H1 (cell line): ENCODE measurements around the gene DOCK11. TPM values are rescaled to one million over a fixed set of nuclear protein-coding genes. Genes with fewer than 3 reads are reported as not detected.

ENCODE experiments used
- CTCF ChIA-PET: fragments of 300-600 bp; sonication (Branson Sonifier 250); formaldehyde crosslinking; loops from one replicate; lab custom pipeline; 2021; ENCODE audit not compliant: partially characterized antibody; lab: Charles Lee
- POLR2A ChIA-PET: fragments of 300-600 bp; sonication (Branson Sonifier 250); formaldehyde crosslinking; loops from one replicate; lab custom pipeline; 2021; ENCODE audit warnings: inconsistent platforms; ENCODE audit not compliant: partially characterized antibody; lab: Charles Lee
- DNase-seq, 2 experiments: peaks; one replicate each; pipeline versions ENCODE4 v3.0.0 to v3.0.0-alpha.2; 2010 to 2022; ENCODE audit warnings: low spot score in 2 of 2, low read depth in 1 of 2, mixed read lengths in 1 of 2
- FAIRE-seq: peaks from 2 replicates; lab custom pipeline; 2011; peaks lifted over from hg19 to GRCh38; lab: Jason Lieb, UNC
- H2AFZ ChIP-seq: 2 replicates; pipeline ENCODE4 v1.8.1; 2012; ENCODE audit warnings: low read length, inconsistent platforms
- H2AK5ac ChIP-seq: 2 replicates; pipeline ENCODE4 v1.6.1; 2013; ENCODE audit warnings: low read depth, low read length
- H2BK120ac ChIP-seq: replicated peaks from 2 replicates; pipeline ENCODE3; 2013; ENCODE audit warnings: low read depth, low read length, inconsistent platforms
- H2BK12ac ChIP-seq: 2 replicates; pipeline ENCODE4 v1.6.1; 2013; ENCODE audit warnings: low read depth, low read length
- H2BK15ac ChIP-seq: 2 replicates; pipeline ENCODE4 v1.6.1; 2013; ENCODE audit warnings: low read length
- H2BK20ac ChIP-seq: 2 replicates; pipeline ENCODE4 v1.6.1; 2013; ENCODE audit warnings: low read length
- H2BK5ac ChIP-seq: 2 replicates; pipeline ENCODE4 v1.6.1; 2013; ENCODE audit warnings: low read depth, low read length
- H3K14ac ChIP-seq: 2 replicates; pipeline ENCODE4 v1.6.1; 2013; ENCODE audit warnings: inconsistent platforms; ENCODE audit not compliant: insufficient read length
- H3K18ac ChIP-seq: 2 replicates; pipeline ENCODE4 v1.6.1; 2013; ENCODE audit warnings: low read length; ENCODE audit errors: extremely low read depth
- H3K23ac ChIP-seq: 2 replicates; pipeline ENCODE4 v1.6.1; 2013; ENCODE audit warnings: inconsistent platforms; ENCODE audit not compliant: insufficient read length
- H3K23me2 ChIP-seq: 2 replicates; pipeline ENCODE4 v1.6.1; 2013; ENCODE audit warnings: low read depth, low read length
- H3K27ac ChIP-seq: 2 replicates; pipeline ENCODE4 v1.6.1; 2011; ENCODE audit warnings: low read depth, low read length, inconsistent platforms
- H3K27me3 ChIP-seq, 4 experiments: replicated peaks in 1 of 4; 1 replicate in 1 of 4; 2 replicates in 3 of 4; pipeline versions ENCODE4 v1.6.1 to v1.8.1; 2011 to 2013; ENCODE audit warnings: low read length in 3 of 4, mild to moderate bottlenecking in 3 of 4, inconsistent platforms in 2 of 4, mixed read lengths in 2 of 4, moderate library complexity in 1 of 4; ENCODE audit not compliant: control insufficient read depth in 3 of 4, insufficient read depth in 3 of 4; ENCODE audit errors: extremely low read depth in 1 of 4
- H3K36me3 ChIP-seq, 4 experiments: 2 replicates each; pipeline versions ENCODE4 v1.6.1 to v1.8.1; 2011 to 2013; ENCODE audit warnings: mild to moderate bottlenecking in 4 of 4, low read length in 3 of 4, moderate library complexity in 2 of 4, control low read depth in 1 of 4, inconsistent platforms in 1 of 4; ENCODE audit not compliant: insufficient read depth in 4 of 4, control insufficient read depth in 2 of 4
- H3K4ac ChIP-seq: replicated peaks from 2 replicates; pipeline ENCODE3; 2013; ENCODE audit warnings: low read length, low read depth, mixed read lengths, inconsistent platforms; ENCODE audit not compliant: insufficient read length
- H3K4me1 ChIP-seq, 4 experiments: replicated peaks in 1 of 4; 1 replicate in 1 of 4; 2 replicates in 3 of 4; pipeline versions ENCODE4 v1.6.1 to v1.8.1; 2011 to 2013; ENCODE audit warnings: low read length in 3 of 4, inconsistent platforms in 2 of 4, mixed read lengths in 1 of 4; ENCODE audit not compliant: insufficient read depth in 4 of 4, control insufficient read depth in 3 of 4
- H3K4me2 ChIP-seq, 2 experiments: 2 replicates each; pipeline versions ENCODE4 v1.6.1 to v1.8.1; 2011 to 2013; ENCODE audit warnings: low read depth in 2 of 2, low read length in 2 of 2, control low read depth in 1 of 2, inconsistent platforms in 1 of 2, mild to moderate bottlenecking in 1 of 2; ENCODE audit not compliant: insufficient read depth in 1 of 2
- H3K4me3 ChIP-seq, 4 experiments: fragments of 200-600, 300-600 bp in 1 of 4; sonication (generic), shearing (Covaris generic), sonication (Bioruptor Twin) in 1 of 4; 2 replicates each; pipeline versions ENCODE4 v1.5.1 to v1.8.1; 2011 to 2016; ENCODE audit warnings: low read length in 4 of 4, low read depth in 3 of 4, control low read depth in 2 of 4, inconsistent platforms in 2 of 4, mild to moderate bottlenecking in 2 of 4, mixed read lengths in 1 of 4, moderate library complexity in 1 of 4; ENCODE audit not compliant: insufficient read depth in 2 of 4; ENCODE audit errors: extremely low read depth in 1 of 4
- H3K56ac ChIP-seq: replicated peaks from 2 replicates; pipeline ENCODE3; 2013; ENCODE audit warnings: low read depth, mild to moderate bottlenecking, mixed read lengths, low read length, inconsistent platforms; ENCODE audit not compliant: insufficient read length
- H3K79me1 ChIP-seq: 2 replicates; pipeline ENCODE4 v1.6.1; 2013; ENCODE audit warnings: low read depth, low read length, control low read depth
- H3K79me2 ChIP-seq, 2 experiments: 2 replicates each; pipeline versions ENCODE4 v1.6.1 to v1.8.1; 2012 to 2013; ENCODE audit warnings: low read length in 2 of 2, mild to moderate bottlenecking in 2 of 2, inconsistent platforms in 1 of 2; ENCODE audit not compliant: insufficient read depth in 2 of 2, control insufficient read depth in 1 of 2
- H3K9ac ChIP-seq, 4 experiments: replicated peaks in 1 of 4; 1 replicate in 1 of 4; 2 replicates in 3 of 4; pipeline versions ENCODE4 v1.6.1 to v1.8.1; 2011 to 2013; ENCODE audit warnings: low read depth in 3 of 4, low read length in 3 of 4, control low read depth in 2 of 4, mild to moderate bottlenecking in 2 of 4, moderate library complexity in 2 of 4, inconsistent platforms in 1 of 4; ENCODE audit errors: extremely low read depth in 1 of 4
- H3K9me3 ChIP-seq, 2 experiments: 2 replicates each; pipeline versions ENCODE4 v1.6.1 to v1.8.1; 2012 to 2013; ENCODE audit warnings: mild to moderate bottlenecking in 2 of 2, moderate library complexity in 2 of 2, control low read depth in 1 of 2, inconsistent platforms in 1 of 2, low read depth in 1 of 2, low read length in 1 of 2, mixed read lengths in 1 of 2; ENCODE audit not compliant: insufficient read depth in 2 of 2
- H4K20me1 ChIP-seq, 2 experiments: replicated peaks in 1 of 2; 2 replicates each; pipeline versions ENCODE3 to v1.8.1; 2011 to 2013; ENCODE audit warnings: inconsistent platforms in 2 of 2, low read length in 2 of 2, mild to moderate bottlenecking in 1 of 2; ENCODE audit not compliant: insufficient read depth in 2 of 2, control insufficient read depth in 1 of 2
- H4K5ac ChIP-seq: 2 replicates; pipeline ENCODE4 v1.6.1; 2013; ENCODE audit warnings: low read length, low read depth, mixed read lengths, inconsistent platforms; ENCODE audit not compliant: insufficient read length
- H4K8ac ChIP-seq: 2 replicates; pipeline ENCODE4 v1.8.0; 2013; ENCODE audit warnings: mild to moderate bottlenecking, moderate library complexity, low read length, inconsistent platforms; ENCODE audit not compliant: insufficient read depth; ENCODE audit errors: extremely low read depth
- H4K91ac ChIP-seq: replicated peaks from 2 replicates; pipeline ENCODE3; 2013; ENCODE audit warnings: low read length, mixed read lengths, inconsistent platforms; ENCODE audit not compliant: insufficient read length
- ATF2 ChIP-seq: IDR thresholded peaks from 2 replicates; pipeline ENCODE4 v1.6.1; 2012; ENCODE audit warnings: low read length, inconsistent platforms
- BACH1 ChIP-seq: IDR thresholded peaks from 2 replicates; pipeline ENCODE4 v1.6.1; 2012; ENCODE audit warnings: low read length, improper control_type of control experiment
- BRCA1 ChIP-seq: IDR thresholded peaks from 2 replicates; pipeline ENCODE4 v1.6.1; 2012; ENCODE audit warnings: low read depth, low read length, improper control_type of control experiment
- CTCF ChIP-seq, 3 experiments: IDR thresholded peaks; 1 replicate in 2 of 3; 2 replicates in 1 of 3; pipeline versions ENCODE4 v1.5.1 to v1.6.1; 2011; ENCODE audit warnings: low read length in 3 of 3, mild to moderate bottlenecking in 3 of 3, inconsistent platforms in 2 of 3, low read depth in 1 of 3, moderate library complexity in 1 of 3; ENCODE audit not compliant: insufficient read depth in 1 of 3; ENCODE audit errors: control extremely low read depth in 1 of 3
- JUN ChIP-seq: IDR thresholded peaks from 2 replicates; pipeline ENCODE4 v1.6.1; 2011; ENCODE audit warnings: low read depth, mild to moderate bottlenecking, improper control_type of control experiment, low read length
- KDM5A ChIP-seq: fragments of 200-600 bp; IDR thresholded peaks from 2 replicates; pipeline ENCODE4 v1.7.1; 2012; ENCODE audit warnings: mild to moderate bottlenecking, low read length, inconsistent platforms, mixed read lengths
- NANOG ChIP-seq: IDR thresholded peaks from 2 replicates; pipeline ENCODE4 v1.6.1; 2011; ENCODE audit warnings: low read length, low read depth, mild to moderate bottlenecking, inconsistent platforms; ENCODE audit not compliant: insufficient read depth, poor library complexity, severe bottlenecking
- POLR2AphosphoS5 ChIP-seq: IDR thresholded peaks from 2 replicates; pipeline ENCODE4 v1.6.1; 2011; ENCODE audit warnings: low read depth, low read length
- RFX5 ChIP-seq: IDR thresholded peaks from 2 replicates; pipeline ENCODE4 v1.6.1; 2011; ENCODE audit warnings: low read depth, low read length, improper control_type of control experiment, borderline replicate concordance
- RXRA ChIP-seq: IDR thresholded peaks from 2 replicates; pipeline ENCODE4 v1.6.1; 2011; ENCODE audit warnings: low read depth, mild to moderate bottlenecking, low read length, moderate library complexity; ENCODE audit not compliant: insufficient read depth
- SP1 ChIP-seq: IDR thresholded peaks from 2 replicates; pipeline ENCODE4 v1.6.1; 2011; ENCODE audit warnings: low read depth, low read length
- WGBS, 2 experiments: shearing (Covaris generic) in 1 of 2; methylation state at CpG; one replicate each; pipeline versions ENCODE4 v1.1.6 to v1.1.7; 2013 to 2015; ENCODE audit warnings: low lambda C conversion rate in 2 of 2, mixed read lengths in 2 of 2, inconsistent platforms in 1 of 2, low coverage in 1 of 2, missing lambda C conversion rate in 1 of 2; ENCODE audit not compliant: insufficient replicate concordance in 2 of 2, insufficient coverage in 1 of 2, insufficient read length in 1 of 2; ENCODE audit errors: extremely low coverage in 1 of 2, missing lambda C conversion rate in 1 of 2; 5-methylcytosine and 5-hydroxymethylcytosine counted together
- polyA plus RNA-seq, 7 experiments: library from polyadenylated mRNA; depleted of rRNA in 3 of 7; stranded (reverse) in 5 of 7; unstranded in 2 of 7; fragments of >200 nt in 5 of 7; fragments of 200-250 nt in 2 of 7; gene quantifications; 1 replicate in 5 of 7; 2 replicates in 1 of 7; 4 replicates in 1 of 7; pipeline versions ENCODE4 v1.2.1 to v1.2.3, GENCODE V29; 2011 to 2013; ENCODE audit warnings: missing spikeins in 2 of 7, mixed read lengths in 2 of 7
- total RNA-seq: library from RNA; stranded (reverse); fragmentation: NEBNext Ultra II Directional; extraction: Animal tissue kit (Norgen Biotek cat#: 25700); gene quantifications from 2 replicates; pipeline ENCODE4 v1.2.1, GENCODE V29; 2021

DOCK11 gene
- total and polyA plus RNA-seq, 2 of the 8 experiments (the other 6 are each of a cell fraction or from before 2014, with no cell fraction given) = 4.9 to 12.0 TPM

GRCh38 chrX:118615141-118615540 lies 119.5 kb downstream of the DOCK11 start:
- no peaks in the 10 kb centered on the region for H4K20me1 ChIP-seq
- H2AK5ac ChIP-seq = no peak overlapping the region
- CTCF ChIA-PET = no interaction called here
- POLR2A ChIA-PET = no interaction called here
- DNase-seq = no peak
- H2BK20ac ChIP-seq = no peak overlapping the region
- H4K5ac ChIP-seq = no peak overlapping the region
- no peaks in the 10 kb centered on the region for H3K79me2 ChIP-seq
- H3K4me1 ChIP-seq = no peaks in the 10 kb centered on the region; a peak in 2 of 7 replicates
- no peaks in the 10 kb centered on the region for H3K9me3 ChIP-seq
- no peaks in the 10 kb centered on the region for H3K23me2 ChIP-seq
- H3K79me1 ChIP-seq = no peaks in the 10 kb centered on the region
- H4K91ac ChIP-seq = no peak overlapping the region
- no peak overlapping the region for H2BK15ac ChIP-seq
- no peak overlapping the region for H3K4ac ChIP-seq
- H3K23ac ChIP-seq = no peak overlapping the region
- WGBS, 2 experiments = 98% methylated on average over 3 of the region's 3 CpGs; no CpG with 5 or more reads in 1 of the 2 experiments
- no peaks in the 10 kb centered on the region for H3K27me3 ChIP-seq
- H3K27ac ChIP-seq = no peak overlapping the region
- H2BK120ac ChIP-seq = no peak overlapping the region
- no peak overlapping the region for H4K8ac ChIP-seq
- no peak overlapping the region for H3K18ac ChIP-seq
- no peak overlapping the region for H2BK12ac ChIP-seq
- H2BK5ac ChIP-seq = no peak overlapping the region
- H3K9ac ChIP-seq = no peak overlapping the region
- no peak overlapping the region for H3K4me3 ChIP-seq
- no peak overlapping the region for H3K56ac ChIP-seq
- no peak overlapping the region for H2AFZ ChIP-seq
- FAIRE-seq = no peak
- H3K36me3 ChIP-seq = no peaks in the 10 kb centered on the region
- no peak overlapping the region for H3K14ac ChIP-seq
- no peak overlapping the region for H3K4me2 ChIP-seq
- TF ChIP-seq NANOG (no peak), JUN (no peak), RFX5 (no peak), BRCA1 (no peak), POLR2AphosphoS5 (no peak), KDM5A (no peak), RXRA (no peak), CTCF (IDR thresholded peaks at IDR 0.05; ENCODE audit: control extremely low read depth in 1 of 3, insufficient read depth in 1 of 3, low read depth in 1 of 3, low read length in 3 of 3) (no peak), ATF2 (no peak), BACH1 (no peak), SP1 (no peak)
